ENCODE data around the gene RFX3.

RFX3 gene

DNA sequence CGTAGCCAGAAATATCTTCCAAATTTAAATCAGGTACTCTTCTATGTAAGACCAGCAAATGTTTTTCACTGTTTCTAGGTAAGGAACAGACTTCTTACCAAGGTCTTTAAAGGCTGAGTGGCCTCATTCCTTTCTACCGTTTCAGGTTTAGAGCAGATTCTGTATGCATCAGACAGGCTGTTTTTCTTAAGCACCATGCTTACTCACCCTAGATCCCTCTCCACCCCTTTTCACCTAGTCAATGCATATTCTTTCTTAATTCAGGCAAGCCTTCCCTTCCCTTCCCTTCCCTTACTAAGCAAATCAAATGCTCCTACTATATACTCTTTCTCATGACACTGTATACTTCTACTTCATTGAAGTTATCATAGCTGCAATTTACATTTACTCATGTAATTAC, 70.7 kb downstream of the RFX3 start:
- H3K27me3 ChIP-seq (replicated peaks) = no peaks in the 10 kb centered on the region
- in situ Hi-C loops (cut with HindIII; ENCODE audit: low pct_ligation_motif_present, low sequenced_read_pairs) = no loop called here
- no peak for TF ChIP-seq CTCF (IDR thresholded peaks at IDR 0.05; ENCODE audit: low read depth, low read length, missing control alignments)
- no peak overlapping the region for H3K4me3 ChIP-seq (ENCODE audit: low read depth, low read length)
- no peak overlapping the region for H3K27ac ChIP-seq
- no peaks in the 10 kb centered on the region for H3K36me3 ChIP-seq (replicated peaks)
- no peak for DNase-seq

DNA sequence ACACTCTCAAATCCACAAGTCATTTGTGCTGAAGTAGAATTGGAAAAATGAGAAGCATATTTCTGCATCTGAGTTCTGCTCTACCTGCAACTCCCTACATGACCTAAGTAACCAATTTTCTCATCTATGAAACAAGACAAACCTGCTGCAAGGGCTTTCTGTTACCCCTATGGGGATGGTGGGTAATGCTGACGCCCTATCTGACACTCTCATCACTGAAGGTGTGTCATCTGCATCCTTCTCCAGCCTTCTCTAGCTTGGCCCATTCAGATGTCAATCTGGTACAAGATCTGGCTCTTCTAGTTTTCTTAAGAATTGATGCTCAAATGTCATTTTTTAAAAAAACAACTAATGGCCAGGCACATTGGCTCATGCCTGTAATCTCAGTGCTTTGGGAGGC, 73.8 kb downstream of the RFX3 start:
- Histone ChIP-seq H3K4me3 (ENCODE audit: low read depth, low read length) (no peak overlapping the region), H3K27me3 (replicated peaks) (no peaks in the 10 kb centered on the region), H3K36me3 (replicated peaks) (no peaks in the 10 kb centered on the region), H3K27ac (no peak overlapping the region)
- in situ Hi-C loops (cut with HindIII; ENCODE audit: low pct_ligation_motif_present, low sequenced_read_pairs) = no loop called here
- no peak for TF ChIP-seq CTCF (IDR thresholded peaks at IDR 0.05; ENCODE audit: low read depth, low read length, missing control alignments)
- DNase-seq = no peak

- DNase-seq = no peak
- no peak for TF ChIP-seq CTCF (IDR thresholded peaks at IDR 0.05; ENCODE audit: low read depth, low read length, missing control alignments)
- H3K27me3 ChIP-seq (replicated peaks) = no peaks in the 10 kb centered on the region
- no peak overlapping the region for H3K27ac ChIP-seq
- in situ Hi-C loops (cut with HindIII; ENCODE audit: low pct_ligation_motif_present, low sequenced_read_pairs) = no loop called here
- no peak overlapping the region for H3K4me3 ChIP-seq (ENCODE audit: low read depth, low read length)
- no peaks in the 10 kb centered on the region for H3K36me3 ChIP-seq (replicated peaks)
Observed at GRCh38 chr9:3447788-3448187, 78.0 kb downstream of the RFX3 start.

- DNase-seq = no peak
- TF ChIP-seq CTCF (IDR thresholded peaks at IDR 0.05; ENCODE audit: low read depth, low read length, missing control alignments) = no peak
- in situ Hi-C loops (cut with HindIII; ENCODE audit: low pct_ligation_motif_present, low sequenced_read_pairs) = no loop called here
- Histone ChIP-seq H3K36me3 (replicated peaks) (no peaks in the 10 kb centered on the region), H3K4me3 (ENCODE audit: low read depth, low read length) (no peak overlapping the region), H3K27ac (no peak overlapping the region), H3K27me3 (replicated peaks) (no peaks in the 10 kb centered on the region)
Observed at GRCh38 chr9:3447143-3447542, 78.7 kb downstream of the RFX3 start.

DNA sequence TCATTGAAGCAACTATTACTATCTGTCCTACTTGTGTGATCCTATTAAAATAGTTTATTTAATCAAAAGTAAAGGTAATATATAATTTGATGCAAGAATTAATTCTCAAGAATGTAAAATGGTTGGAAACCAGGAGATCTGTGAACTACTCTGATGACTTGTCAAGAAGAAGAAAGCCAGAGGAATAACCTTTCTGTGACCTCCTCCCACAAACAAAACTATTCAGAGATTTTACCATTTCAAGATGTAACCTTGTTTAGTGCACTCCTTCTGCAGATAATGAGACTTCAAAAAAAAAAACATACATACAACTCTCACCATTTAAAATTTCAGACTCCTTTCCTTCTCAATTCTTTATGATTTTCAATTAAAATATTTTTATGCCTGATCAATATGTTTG, 79.5 kb downstream of the RFX3 start:
- TF ChIP-seq CTCF (IDR thresholded peaks at IDR 0.05; ENCODE audit: low read depth, low read length, missing control alignments) = no peak
- DNase-seq = no peak
- H3K27me3 ChIP-seq (replicated peaks) = no peaks in the 10 kb centered on the region
- in situ Hi-C loops (cut with HindIII; ENCODE audit: low pct_ligation_motif_present, low sequenced_read_pairs) = no loop called here
- no peak overlapping the region for H3K4me3 ChIP-seq (ENCODE audit: low read depth, low read length)
- no peaks in the 10 kb centered on the region for H3K36me3 ChIP-seq (replicated peaks)
- no peak overlapping the region for H3K27ac ChIP-seq

GRCh38 chr9:3444016-3444415, 81.8 kb downstream of the RFX3 start:
- DNase-seq = no peak
- no peaks in the 10 kb centered on the region for H3K36me3 ChIP-seq (replicated peaks)
- H3K27ac ChIP-seq = no peak overlapping the region
- no peak for TF ChIP-seq CTCF (IDR thresholded peaks at IDR 0.05; ENCODE audit: low read depth, low read length, missing control alignments)
- in situ Hi-C loops (cut with HindIII; ENCODE audit: low pct_ligation_motif_present, low sequenced_read_pairs) = no loop called here
- no peaks in the 10 kb centered on the region for H3K27me3 ChIP-seq (replicated peaks)
- H3K4me3 ChIP-seq (ENCODE audit: low read depth, low read length) = no peak overlapping the region

Data from brain microvascular endothelial cell (primary cell).